Common myeloid progenitor, CD34-positive (primary cell): ENCODE measurements around the gene BEND5.
A peak's percentile ranks its signal among the peaks of the same experiment; 100 is the strongest.

Source experiments
- CTCF ChIA-PET: fragments of 350-600 bp; sonication (Branson Sonifier 250); formaldehyde crosslinking; loops from one replicate; lab custom pipeline; 2021; ENCODE audit warnings: antibody characterized with exemption; lab: Charles Lee
- POLR2A ChIA-PET: fragments of 350-600 bp; sonication (Branson Sonifier 250); formaldehyde crosslinking; loops from one replicate; lab custom pipeline; 2021; ENCODE audit warnings: antibody characterized with exemption; lab: Charles Lee
- DNase-seq, 3 donors: peaks; one replicate each; pipeline versions ENCODE4 v3.0.0 to v3.0.0-alpha.2; 2013
- H3K27ac ChIP-seq, 2 experiments: 1 replicate in 1 of 2; 2 replicates in 1 of 2; pipeline ENCODE4 v1.7.0; 2013; ENCODE audit warnings: inconsistent platforms in 2 of 2, low read length in 2 of 2, mild to moderate bottlenecking in 2 of 2, low read depth in 1 of 2, moderate library complexity in 1 of 2; ENCODE audit not compliant: severe bottlenecking in 2 of 2, insufficient read depth in 1 of 2, poor library complexity in 1 of 2
- H3K27me3 ChIP-seq, 5 experiments: replicated peaks in 2 of 5; 1 replicate in 3 of 5; 2 replicates in 2 of 5; pipeline versions ENCODE4 v1.6.1 to v1.7.0; 2013; ENCODE audit warnings: low read length in 4 of 5, mild to moderate bottlenecking in 2 of 5, moderate library complexity in 2 of 5, inconsistent platforms in 1 of 5; ENCODE audit not compliant: insufficient read depth in 5 of 5, control insufficient read depth in 4 of 5
- H3K36me3 ChIP-seq, 4 experiments: 1 replicate in 2 of 4; 2 replicates in 2 of 4; pipeline versions ENCODE4 v1.6.1 to v1.7.0; 2013; ENCODE audit warnings: low read length in 3 of 4, control low read depth in 1 of 4, mild to moderate bottlenecking in 1 of 4; ENCODE audit not compliant: control insufficient read depth in 4 of 4, insufficient read depth in 4 of 4
- H3K4me1 ChIP-seq, 4 experiments: 1 replicate in 3 of 4; 2 replicates in 1 of 4; pipeline versions ENCODE4 v1.6.1 to v1.7.1; 2013; ENCODE audit warnings: low read length in 3 of 4, mild to moderate bottlenecking in 3 of 4, control low read depth in 1 of 4, inconsistent platforms in 1 of 4, moderate library complexity in 1 of 4; ENCODE audit not compliant: control insufficient read depth in 4 of 4, insufficient read depth in 4 of 4; ENCODE audit errors: control extremely low read depth in 1 of 4
- H3K4me3 ChIP-seq, 7 experiments: 1 replicate in 4 of 7; 2 replicates in 3 of 7; pipeline versions ENCODE4 v1.5.1 to v1.7.0; 2013; ENCODE audit warnings: mild to moderate bottlenecking in 7 of 7, low read length in 6 of 7, moderate library complexity in 6 of 7, inconsistent platforms in 2 of 7, low read depth in 2 of 7, control low read depth in 1 of 7; ENCODE audit not compliant: insufficient read depth in 4 of 7, control insufficient read depth in 1 of 7; ENCODE audit errors: extremely low read depth in 1 of 7
- H3K9me3 ChIP-seq, 5 experiments: 1 replicate in 4 of 5; 2 replicates in 1 of 5; pipeline versions ENCODE4 v1.6.1 to v1.7.1; 2013; ENCODE audit warnings: low read length in 4 of 5, mild to moderate bottlenecking in 2 of 5, inconsistent platforms in 1 of 5, low read depth in 1 of 5, moderate library complexity in 1 of 5; ENCODE audit not compliant: control insufficient read depth in 4 of 5, insufficient read depth in 2 of 5; ENCODE audit errors: control extremely low read depth in 1 of 5
- WGBS: methylation state at CpG from one replicate; pipeline ENCODE4 v1.1.5; 2013; ENCODE audit not compliant: insufficient coverage; 5-methylcytosine and 5-hydroxymethylcytosine counted together

BEND5 gene

GRCh38 chr1:48807554-48808260 is 31.0 kb upstream of the BEND5 start:
- WGBS: 100% methylated on average over 2 of the region's 4 CpGs
- peaks cover 0 to 3% (median 0%) of the 10 kb centered on the region in 4 experiments for H3K4me1 ChIP-seq
- no peaks in the 10 kb centered on the region for H3K9me3 ChIP-seq
- ChIA-PET CTCF (no interaction called here), POLR2A (no interaction called here)
- H3K27ac ChIP-seq: no peak overlapping the region
- peaks cover 0 to 1% (median 0%) of the 10 kb centered on the region in 5 experiments for H3K27me3 ChIP-seq
- no peak overlapping the region for H3K4me3 ChIP-seq
- no peaks in the 10 kb centered on the region for H3K36me3 ChIP-seq
- DNase-seq: no peak

- Histone ChIP-seq H3K36me3 (no peaks in the 10 kb centered on the region), H3K27me3 (peaks cover 0 to 1% (median 0%) of the 10 kb centered on the region in 5 experiments), H3K4me3 (no peak overlapping the region), H3K27ac (no peak overlapping the region), H3K4me1 (peaks cover 0 to 3% (median 0%) of the 10 kb centered on the region in 4 experiments), H3K9me3 (no peaks in the 10 kb centered on the region)
- POLR2A ChIA-PET: no interaction called here
- CTCF ChIA-PET: interaction anchor here (0.8 kb wide), 1 partner anchor 14 kb away, joined by 3 read pairs; no protein-coding TSS in a partner anchor
- DNase-seq: peak; percentile 7 to 55 (median 49)
These were observed 26.8 kb upstream of the BEND5 start for GRCh38 chr1:48803474-48803873.

GRCh38 chr1:48794816-48795215 is 18.1 kb upstream of the BEND5 start:
- peak in 1 of 3 donors; percentile 17 for DNase-seq

GRCh38 chr1:48793863-48794262 is 17.2 kb upstream of the BEND5 start:
- H3K4me3 ChIP-seq: peak overlapping the region in 2 of 7 experiments; percentile 40 to 46
- WGBS: 0% methylated on average over 1 of the region's 1 CpG
- no peaks in the 10 kb centered on the region for H3K9me3 ChIP-seq
- no peaks in the 10 kb centered on the region for H3K27me3 ChIP-seq
- peak; percentile 36 to 89 (median 89) for DNase-seq
- no peaks in the 10 kb centered on the region for H3K36me3 ChIP-seq
- H3K4me1 ChIP-seq: peaks cover 12 to 46% (median 23%) of the 10 kb centered on the region in 4 experiments
- CTCF ChIA-PET: interaction anchor here (1.4 to 1.8 kb wide), 2 partner anchors 10 to 16 kb away, joined by 4 read pairs; no protein-coding TSS in a partner anchor
- H3K27ac ChIP-seq: peak overlapping the region in 1 of 2 experiments; percentile 44
- POLR2A ChIA-PET: interaction anchor here (0.6 kb wide), 1 partner anchor 201 kb away, joined by 3 read pairs; no protein-coding TSS in a partner anchor

More at GRCh38 chr1:48794816-48795215, 18.1 kb upstream of the BEND5 start:
- POLR2A ChIA-PET: no interaction called here
- Histone ChIP-seq H3K4me1 (peaks cover 12 to 44% (median 23%) of the 10 kb centered on the region in 4 experiments), H3K4me3 (no peak overlapping the region), H3K27ac (no peak overlapping the region), H3K9me3 (no peaks in the 10 kb centered on the region), H3K36me3 (no peaks in the 10 kb centered on the region), H3K27me3 (no peaks in the 10 kb centered on the region)
- CTCF ChIA-PET: no interaction called here
- 0% methylated on average over 1 of the region's 1 CpG for WGBS

- Histone ChIP-seq H3K4me3 (no peak overlapping the region), H3K27ac (no peak overlapping the region), H3K9me3 (no peaks in the 10 kb centered on the region), H3K4me1 (peaks cover 12 to 46% (median 23%) of the 10 kb centered on the region in 4 experiments), H3K36me3 (no peaks in the 10 kb centered on the region), H3K27me3 (no peaks in the 10 kb centered on the region)
- DNase-seq: no peak
- ChIA-PET POLR2A (no interaction called here), CTCF (interaction anchor here (0.8 to 1.8 kb wide), 4 partner anchors 9 to 30 kb away, joined by 3 to 4 read pairs (median 4); no protein-coding TSS in a partner anchor)
- WGBS: 100% methylated on average over 1 of the region's 1 CpG
These were observed 16.3 kb upstream of the BEND5 start for GRCh38 chr1:48792961-48793360.

DNA sequence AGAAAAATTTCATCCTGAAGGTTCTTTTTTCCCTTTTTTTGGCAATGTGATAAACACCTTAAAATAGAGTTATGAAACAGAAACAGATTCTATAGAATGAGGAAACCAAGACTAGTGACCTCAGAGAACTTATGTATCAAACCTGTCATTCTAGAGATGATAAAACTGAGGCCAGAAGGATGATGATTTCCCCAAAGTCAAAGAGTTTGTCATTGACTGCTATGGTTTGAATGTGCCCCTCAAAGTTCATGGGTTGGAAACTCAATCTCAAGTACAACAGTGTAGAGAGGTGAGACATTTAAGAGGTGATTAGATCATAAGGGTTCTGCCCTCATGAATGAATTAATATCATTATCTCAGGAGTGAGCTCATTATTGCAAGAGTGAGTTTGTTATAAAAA is 13.7 kb upstream of the BEND5 start:
- Histone ChIP-seq H3K36me3 (no peaks in the 10 kb centered on the region), H3K4me3 (no peak overlapping the region), H3K4me1 (peaks cover 12 to 46% (median 23%) of the 10 kb centered on the region in 4 experiments), H3K27me3 (no peaks in the 10 kb centered on the region), H3K9me3 (no peaks in the 10 kb centered on the region), H3K27ac (no peak overlapping the region)
- ChIA-PET POLR2A (no interaction called here), CTCF (interaction anchor here (0.7 to 1.4 kb wide), 4 partner anchors 12 to 32 kb away, joined by 3 to 4 read pairs (median 3); no protein-coding TSS in a partner anchor)
- no peak for DNase-seq

GRCh38 chr1:48789903-48790302 is 13.2 kb upstream of the BEND5 start:
- Histone ChIP-seq H3K27me3 (no peaks in the 10 kb centered on the region), H3K4me1 (peaks cover 12 to 42% (median 22%) of the 10 kb centered on the region in 4 experiments), H3K9me3 (no peaks in the 10 kb centered on the region), H3K36me3 (no peaks in the 10 kb centered on the region), H3K4me3 (no peak overlapping the region), H3K27ac (no peak overlapping the region)
- WGBS: 94% methylated on average over 3 of the region's 4 CpGs
- CTCF ChIA-PET: interaction anchor here (0.9 kb wide), 1 partner anchor 28 kb away, joined by 3 read pairs; no protein-coding TSS in a partner anchor
- DNase-seq: no peak
- POLR2A ChIA-PET: no interaction called here
